Tibial nerve (tissue), 4 donors: Measurements from ENCODE around the gene FRY. TPM values are rescaled to one million over a fixed set of nuclear protein-coding genes. Genes with fewer than 3 reads are reported as not detected.

Experiments
- DNase-seq, 2 donors: peaks; one replicate each; pipeline ENCODE4 v3.0.0-alpha.2; 2019; ENCODE audit warnings: low spot score in 2 of 2
- H3K27ac ChIP-seq, 4 donors: fragments of 200-600 bp; sonication (generic) in 3 of 4; one replicate each; pipeline ENCODE4 v1.5.1; 2017 to 2019; ENCODE audit warnings: mild to moderate bottlenecking in 1 of 4
- H3K27me3 ChIP-seq, 2 donors: fragments of 200-600 bp; sonication (generic) in 1 of 2; one replicate each; pipeline versions ENCODE4 v1.5.1 to v1.6.0; 2017 to 2019
- H3K36me3 ChIP-seq, 3 donors: fragments of 200-600 bp; sonication (generic); one replicate each; pipeline ENCODE4 v1.5.1; 2018 to 2019
- H3K4me1 ChIP-seq, 4 donors: fragments of 200-600 bp; sonication (generic) in 3 of 4; one replicate each; pipeline ENCODE4 v1.5.1; 2017 to 2019
- H3K4me3 ChIP-seq, 4 donors: fragments of 200-600 bp; sonication (generic) in 3 of 4; one replicate each; pipeline ENCODE4 v1.5.1; 2017 to 2019; ENCODE audit warnings: mild to moderate bottlenecking in 1 of 4, moderate library complexity in 1 of 4
- H3K9me3 ChIP-seq, 4 donors: fragments of 200-600 bp; sonication (generic) in 3 of 4; one replicate each; pipeline ENCODE4 v1.5.1; 2017 to 2019
- EP300 ChIP-seq, 2 donors: sonication (generic); formaldehyde crosslinking; IDR thresholded peaks; one replicate each; pipeline ENCODE4 v1.6.1; 2017; ENCODE audit warnings: antibody characterized with exemption in 2 of 2, mild to moderate bottlenecking in 1 of 2
- POLR2A ChIP-seq, 2 donors: fragments of 450-650 bp; IDR thresholded peaks; one replicate each; pipeline ENCODE4 v1.6.1; 2017; ENCODE audit warnings: antibody characterized with exemption in 2 of 2, mild to moderate bottlenecking in 2 of 2, moderate library complexity in 2 of 2
- WGBS, 2 donors: methylation state at CpG; one replicate each; pipeline ENCODE4 v1.1.5; 2018; 5-methylcytosine and 5-hydroxymethylcytosine counted together
- total RNA-seq, 4 donors: library from RNA; depleted of rRNA; stranded (reverse); fragments of >200 nt; gene quantifications; one replicate each; pipeline ENCODE4 v1.1.0, GENCODE V29; 2016
- TF ChIP-seq, protein P1 (sequence below), 5 experiments: fragments of 200-600 bp in 3 of 5; fragments of 450-650 bp in 2 of 5; sonication (generic) in 3 of 5; IDR thresholded peaks; one replicate each; pipeline ENCODE4 v1.5.1; 2016 to 2019; ENCODE audit warnings: antibody characterized with exemption in 5 of 5, mild to moderate bottlenecking in 3 of 5, moderate library complexity in 2 of 5

The FRY gene
- total RNA-seq, 4 donors from 2014 or later, result 48.9 to 94.6 (median 75.8) TPM

DNA sequence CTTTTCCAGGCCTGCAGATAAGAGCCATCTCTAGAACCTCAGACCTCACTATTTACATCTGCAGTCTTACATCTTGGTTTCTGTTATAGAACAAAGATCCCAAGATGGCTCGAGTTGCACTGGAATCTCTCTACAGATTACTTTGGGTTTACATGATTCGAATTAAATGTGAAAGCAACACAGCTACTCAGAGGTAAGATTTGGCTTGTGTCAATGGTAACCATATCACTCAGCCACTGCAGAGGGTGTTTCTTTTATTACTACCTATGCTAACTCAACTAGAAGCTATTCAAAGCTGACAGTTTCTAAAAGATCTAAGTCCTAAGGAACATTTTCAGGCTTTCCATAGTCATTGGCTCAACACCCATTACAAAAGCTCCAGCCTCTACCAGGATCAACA, 115.6 kb downstream of the FRY start:
- Histone ChIP-seq H3K27ac (no peak overlapping the region), H3K9me3 (no peaks in the 10 kb centered on the region), H3K4me3 (no peak overlapping the region), H3K4me1 (peaks cover 0 to 9% (median 0%) of the 10 kb centered on the region in 4 donors), H3K27me3 (no peaks in the 10 kb centered on the region), H3K36me3 (no peaks in the 10 kb centered on the region)
- TF ChIP-seq EP300 (IDR thresholded peaks at IDR 0.05) (no peak), POLR2A (IDR thresholded peaks at IDR 0.05) (no peak)
- TF ChIP-seq, protein P1, sequence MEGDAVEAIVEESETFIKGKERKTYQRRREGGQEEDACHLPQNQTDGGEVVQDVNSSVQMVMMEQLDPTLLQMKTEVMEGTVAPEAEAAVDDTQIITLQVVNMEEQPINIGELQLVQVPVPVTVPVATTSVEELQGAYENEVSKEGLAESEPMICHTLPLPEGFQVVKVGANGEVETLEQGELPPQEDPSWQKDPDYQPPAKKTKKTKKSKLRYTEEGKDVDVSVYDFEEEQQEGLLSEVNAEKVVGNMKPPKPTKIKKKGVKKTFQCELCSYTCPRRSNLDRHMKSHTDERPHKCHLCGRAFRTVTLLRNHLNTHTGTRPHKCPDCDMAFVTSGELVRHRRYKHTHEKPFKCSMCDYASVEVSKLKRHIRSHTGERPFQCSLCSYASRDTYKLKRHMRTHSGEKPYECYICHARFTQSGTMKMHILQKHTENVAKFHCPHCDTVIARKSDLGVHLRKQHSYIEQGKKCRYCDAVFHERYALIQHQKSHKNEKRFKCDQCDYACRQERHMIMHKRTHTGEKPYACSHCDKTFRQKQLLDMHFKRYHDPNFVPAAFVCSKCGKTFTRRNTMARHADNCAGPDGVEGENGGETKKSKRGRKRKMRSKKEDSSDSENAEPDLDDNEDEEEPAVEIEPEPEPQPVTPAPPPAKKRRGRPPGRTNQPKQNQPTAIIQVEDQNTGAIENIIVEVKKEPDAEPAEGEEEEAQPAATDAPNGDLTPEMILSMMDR (IDR thresholded peaks at IDR 0.05), result no peak
- DNase-seq, result no peak
- WGBS, 2 donors, result 91 to 92% methylated on average over 2 of the region's 2 CpGs

DNA sequence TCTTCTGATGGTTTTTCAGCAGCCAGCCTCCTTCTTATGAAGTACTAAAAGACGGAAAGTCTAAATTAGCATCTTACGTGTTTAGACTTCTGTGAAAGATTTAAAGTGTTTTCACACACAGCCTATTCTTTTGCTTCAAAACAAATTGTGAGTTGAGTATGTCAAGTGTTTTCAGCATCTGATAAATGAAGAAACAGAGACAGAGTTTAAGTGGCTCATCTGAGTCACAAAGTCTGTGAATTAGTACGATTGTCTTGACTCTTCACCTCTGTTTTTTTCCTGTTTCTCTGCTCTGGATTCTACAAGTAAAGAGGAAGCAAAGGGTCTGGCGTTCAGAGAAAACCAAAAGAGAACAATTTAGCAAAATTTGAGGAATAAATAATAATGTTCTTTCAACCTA, 116.4 kb downstream of the FRY start:
- H3K9me3 ChIP-seq, result no peaks in the 10 kb centered on the region
- TF ChIP-seq EP300 (IDR thresholded peaks at IDR 0.05), result no peak
- TF ChIP-seq, protein P1 (IDR thresholded peaks at IDR 0.05), result no peak
- TF ChIP-seq POLR2A (IDR thresholded peaks at IDR 0.05), result no peak
- 60 to 61% methylated on average over 4 of the region's 4 CpGs for WGBS, 2 donors
- H3K4me1 ChIP-seq, result peaks cover 0 to 9% (median 0%) of the 10 kb centered on the region in 4 donors
- H3K27me3 ChIP-seq, result no peaks in the 10 kb centered on the region
- DNase-seq, result no peak
- no peak overlapping the region for H3K27ac ChIP-seq
- no peaks in the 10 kb centered on the region for H3K36me3 ChIP-seq
- no peak overlapping the region for H3K4me3 ChIP-seq

DNA sequence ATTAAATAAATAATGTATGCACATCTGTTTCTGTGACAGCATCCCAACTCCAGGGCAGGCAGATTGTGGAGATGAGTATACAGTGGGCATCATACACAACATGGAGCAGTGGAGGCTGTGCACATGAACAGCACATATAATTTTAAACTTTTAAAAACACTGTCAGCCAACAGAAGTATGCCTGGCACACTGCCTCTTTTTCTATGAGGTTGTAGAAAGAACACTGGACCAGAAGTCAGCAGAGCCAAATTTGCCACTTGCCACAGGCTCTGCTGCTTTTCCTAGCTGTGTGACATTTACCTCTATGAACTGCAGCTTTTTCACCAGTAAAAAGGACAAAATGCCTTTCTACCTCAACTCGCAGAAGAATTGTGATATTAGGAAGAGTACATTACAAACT, 118.7 kb downstream of the FRY start:
- Histone ChIP-seq H3K36me3 (no peaks in the 10 kb centered on the region), H3K27ac (peak overlapping the region; percentile 17 to 75 (median 42)), H3K4me3 (no peak overlapping the region), H3K27me3 (no peaks in the 10 kb centered on the region), H3K4me1 (peaks cover 0 to 9% (median 0%) of the 10 kb centered on the region in 4 donors), H3K9me3 (no peaks in the 10 kb centered on the region)
- TF ChIP-seq EP300 (IDR thresholded peaks at IDR 0.05), result no peak
- TF ChIP-seq POLR2A (IDR thresholded peaks at IDR 0.05), result no peak
- TF ChIP-seq, protein P1 (IDR thresholded peaks at IDR 0.05), result no peak
- no peak for DNase-seq
- WGBS, 2 donors, result 79 to 91% methylated on average over 1 of the region's 1 CpG

DNA sequence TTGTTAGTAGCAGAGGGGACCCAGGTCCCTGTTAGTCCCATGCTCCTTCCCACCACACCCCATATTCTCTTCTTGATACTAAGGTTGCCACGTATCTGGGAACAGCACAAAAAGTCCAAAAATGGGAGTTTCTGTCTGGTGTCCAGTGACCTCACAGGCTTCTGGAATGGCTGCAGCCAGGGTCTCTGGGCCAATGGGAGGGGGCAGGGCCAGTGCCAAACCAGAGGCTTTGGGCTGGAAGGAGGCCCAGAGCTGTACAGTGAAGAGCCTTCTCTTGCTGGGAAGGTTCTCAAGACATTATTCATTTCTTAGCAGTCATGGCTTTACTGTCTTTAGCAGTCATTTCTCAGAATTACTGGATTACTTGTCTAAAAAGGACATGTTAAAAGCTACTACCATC, 119.2 kb downstream of the FRY start:
- Histone ChIP-seq H3K4me1 (peaks cover 0 to 9% (median 0%) of the 10 kb centered on the region in 4 donors), H3K36me3 (no peaks in the 10 kb centered on the region), H3K27ac (peak overlapping the region; percentile 17 to 75 (median 42)), H3K4me3 (no peak overlapping the region), H3K27me3 (no peaks in the 10 kb centered on the region), H3K9me3 (no peaks in the 10 kb centered on the region)
- WGBS, 2 donors, result 0 to 11% methylated on average over 1 of the region's 1 CpG
- peak; percentile 39 to 45 for DNase-seq
- TF ChIP-seq POLR2A (IDR thresholded peaks at IDR 0.05), result no peak
- TF ChIP-seq EP300 (IDR thresholded peaks at IDR 0.05), result peak in 1 of 2 donors; percentile 13

DNA sequence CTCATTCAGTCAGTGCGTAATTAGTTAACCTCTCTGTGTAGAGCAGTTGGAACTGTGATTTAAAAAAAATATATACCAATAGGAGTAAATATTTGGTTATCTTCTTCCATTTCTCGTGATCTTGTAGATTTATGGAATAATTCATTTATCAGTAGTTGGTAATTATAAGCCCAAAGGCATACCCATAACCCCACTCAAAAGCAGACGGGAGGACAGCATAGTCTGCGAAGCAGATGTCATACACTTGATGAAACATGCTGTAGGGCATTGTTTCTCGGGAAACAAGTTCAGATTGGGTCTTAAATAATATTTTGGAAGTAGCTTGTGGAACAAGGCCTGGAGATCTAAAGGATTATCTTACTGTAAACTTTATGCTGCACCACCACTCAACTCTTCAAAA, 119.7 kb downstream of the FRY start:
- no peak for DNase-seq
- H3K4me3 ChIP-seq, result no peak overlapping the region
- TF ChIP-seq, protein P1 (IDR thresholded peaks at IDR 0.05), result no peak
- TF ChIP-seq POLR2A (IDR thresholded peaks at IDR 0.05) (no peak), EP300 (IDR thresholded peaks at IDR 0.05) (no peak)
- H3K36me3 ChIP-seq, result no peaks in the 10 kb centered on the region
- H3K9me3 ChIP-seq, result no peaks in the 10 kb centered on the region
- peak overlapping the region in 1 of 4 donors; percentile 75 for H3K27ac ChIP-seq
- H3K27me3 ChIP-seq, result no peaks in the 10 kb centered on the region
- 92 to 93% methylated on average over 5 of the region's 5 CpGs for WGBS, 2 donors
- peaks cover 0 to 9% (median 0%) of the 10 kb centered on the region in 4 donors for H3K4me1 ChIP-seq

DNA sequence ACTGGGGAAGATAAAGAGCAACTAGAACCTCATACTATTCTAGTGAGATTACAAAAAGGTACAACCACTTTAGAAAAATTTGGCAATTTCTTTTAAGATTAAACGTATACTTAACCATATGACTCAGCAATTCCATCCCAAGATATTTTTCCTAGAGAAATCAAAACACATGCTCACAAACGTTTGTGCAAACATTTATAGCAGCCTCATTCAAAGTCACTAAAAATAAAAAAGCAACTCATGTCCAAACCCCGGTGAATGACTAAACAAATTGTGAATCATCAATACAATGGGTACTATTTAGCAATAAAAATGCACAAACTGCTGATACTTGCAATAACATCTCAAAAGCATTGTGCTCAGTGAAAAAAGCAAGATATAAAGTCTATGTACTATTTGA, 121.5 kb downstream of the FRY start:
- H3K27ac ChIP-seq, result no peak overlapping the region
- H3K36me3 ChIP-seq, result no peaks in the 10 kb centered on the region
- WGBS, 2 donors, result 49 to 51% methylated on average over 3 of the region's 3 CpGs
- H3K4me3 ChIP-seq, result no peak overlapping the region
- H3K27me3 ChIP-seq, result no peaks in the 10 kb centered on the region
- H3K9me3 ChIP-seq, result no peaks in the 10 kb centered on the region
- no peak for TF ChIP-seq POLR2A (IDR thresholded peaks at IDR 0.05)
- no peak for TF ChIP-seq EP300 (IDR thresholded peaks at IDR 0.05)
- TF ChIP-seq, protein P1 (IDR thresholded peaks at IDR 0.05), result no peak
- peaks cover 0 to 9% (median 0%) of the 10 kb centered on the region in 4 donors for H3K4me1 ChIP-seq
- DNase-seq, result no peak
